ENCODE data around the gene PPM1H.

The PPM1H gene

DNA sequence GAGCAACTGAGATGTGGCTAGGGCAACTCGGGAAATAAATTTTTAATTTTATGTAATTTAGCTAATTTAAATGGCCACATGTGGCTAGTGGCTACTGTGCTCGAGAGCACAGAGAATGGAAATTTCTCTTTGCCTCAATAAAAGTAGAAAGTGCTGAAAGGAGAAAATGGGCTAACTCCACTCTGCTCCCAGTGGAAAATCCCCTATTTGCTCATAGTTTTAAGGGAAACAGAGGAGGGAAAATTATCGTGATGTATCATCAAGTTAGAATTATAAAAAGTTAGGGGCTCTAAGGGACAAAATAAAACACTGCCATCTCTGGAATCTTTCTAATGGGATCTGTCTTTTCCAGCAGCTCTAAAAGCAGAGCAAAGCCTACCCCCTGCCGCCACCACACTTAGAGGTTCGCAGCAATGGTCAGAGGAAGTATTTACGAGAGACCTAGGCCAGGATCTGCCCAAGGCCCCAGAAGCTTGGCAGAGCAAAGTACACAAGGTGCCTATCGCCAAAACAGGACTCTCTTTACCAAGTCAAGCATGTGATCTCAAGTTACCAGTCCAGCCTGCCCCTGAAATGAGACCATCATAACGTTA lies 220.7 kb downstream of the PPM1H start:
- TF ChIP-seq, protein P1, sequence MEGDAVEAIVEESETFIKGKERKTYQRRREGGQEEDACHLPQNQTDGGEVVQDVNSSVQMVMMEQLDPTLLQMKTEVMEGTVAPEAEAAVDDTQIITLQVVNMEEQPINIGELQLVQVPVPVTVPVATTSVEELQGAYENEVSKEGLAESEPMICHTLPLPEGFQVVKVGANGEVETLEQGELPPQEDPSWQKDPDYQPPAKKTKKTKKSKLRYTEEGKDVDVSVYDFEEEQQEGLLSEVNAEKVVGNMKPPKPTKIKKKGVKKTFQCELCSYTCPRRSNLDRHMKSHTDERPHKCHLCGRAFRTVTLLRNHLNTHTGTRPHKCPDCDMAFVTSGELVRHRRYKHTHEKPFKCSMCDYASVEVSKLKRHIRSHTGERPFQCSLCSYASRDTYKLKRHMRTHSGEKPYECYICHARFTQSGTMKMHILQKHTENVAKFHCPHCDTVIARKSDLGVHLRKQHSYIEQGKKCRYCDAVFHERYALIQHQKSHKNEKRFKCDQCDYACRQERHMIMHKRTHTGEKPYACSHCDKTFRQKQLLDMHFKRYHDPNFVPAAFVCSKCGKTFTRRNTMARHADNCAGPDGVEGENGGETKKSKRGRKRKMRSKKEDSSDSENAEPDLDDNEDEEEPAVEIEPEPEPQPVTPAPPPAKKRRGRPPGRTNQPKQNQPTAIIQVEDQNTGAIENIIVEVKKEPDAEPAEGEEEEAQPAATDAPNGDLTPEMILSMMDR (conservative IDR thresholded peaks at IDR 0.05) = no peak
- TF ChIP-seq ZFX (IDR thresholded peaks at IDR 0.05) = no peak
- no peak overlapping the region for H3K27ac ChIP-seq

DNA sequence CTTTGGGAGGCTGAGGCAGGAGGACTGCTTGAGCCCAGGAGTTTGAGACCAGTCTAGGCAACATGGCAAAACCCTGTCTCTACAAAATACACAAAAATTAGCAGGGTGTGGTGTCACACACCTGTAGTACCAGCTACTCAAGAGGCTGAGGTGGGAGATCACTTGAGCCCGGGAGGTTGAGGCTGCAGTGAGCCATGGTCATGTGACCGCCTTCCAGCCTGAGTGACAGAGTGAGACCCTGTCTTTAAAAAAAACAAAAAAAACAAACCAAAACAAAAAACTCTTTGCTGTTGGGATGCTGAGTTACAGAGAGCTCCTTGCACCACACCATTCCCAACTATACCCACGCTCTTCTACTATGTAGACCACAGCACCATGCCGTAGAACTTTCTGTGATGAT lies 221.2 kb downstream of the PPM1H start:
- no peak for TF ChIP-seq ZFX (IDR thresholded peaks at IDR 0.05)
- TF ChIP-seq, protein P1 (conservative IDR thresholded peaks at IDR 0.05) = no peak
- H3K27ac ChIP-seq = no peak overlapping the region

DNA sequence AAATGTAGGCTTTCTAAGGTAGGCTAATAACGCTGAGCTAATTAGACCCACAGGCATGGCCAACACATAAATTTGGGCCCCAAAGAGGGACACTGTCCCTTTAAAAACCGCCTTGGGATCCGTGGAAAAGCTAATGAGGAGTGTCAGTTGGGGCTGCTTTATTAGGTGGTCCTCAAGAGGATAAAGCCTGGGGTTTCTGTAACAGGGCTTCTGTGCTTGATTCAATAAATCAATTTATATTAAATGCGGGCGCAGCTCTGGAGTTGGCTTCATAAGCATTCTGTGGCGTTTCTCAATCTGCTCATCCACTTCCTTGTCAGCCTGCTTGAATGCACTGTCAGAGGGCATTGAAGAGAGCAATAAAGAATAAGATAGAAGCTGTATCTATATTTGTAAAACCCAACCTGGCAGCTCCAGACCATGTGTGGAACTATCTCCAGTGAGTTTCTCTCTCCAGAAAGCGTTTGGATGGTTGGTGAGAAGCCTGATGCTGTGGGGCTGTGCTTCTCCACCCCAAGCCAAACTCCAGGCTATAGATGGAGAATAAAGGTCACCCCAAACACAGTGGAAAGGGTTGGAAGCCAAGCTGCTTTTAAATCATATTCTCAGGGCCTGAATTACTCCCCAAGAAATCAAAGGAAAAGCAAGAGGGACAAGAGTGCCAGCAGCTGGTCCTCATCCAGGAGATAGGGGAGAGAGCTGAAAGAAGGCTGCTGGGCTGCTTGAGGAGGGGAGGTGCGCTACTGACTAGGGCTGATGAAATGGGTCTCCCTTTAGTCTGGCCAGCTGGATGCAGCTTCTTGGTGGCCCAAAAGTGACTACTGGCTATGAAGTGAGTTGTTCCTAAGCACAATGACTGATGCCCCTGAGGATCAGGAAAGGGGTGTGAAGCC lies 222.0 kb downstream of the PPM1H start:
- H3K27ac ChIP-seq = no peak overlapping the region
- no peak for TF ChIP-seq ZFX (IDR thresholded peaks at IDR 0.05)
- TF ChIP-seq, protein P1 (conservative IDR thresholded peaks at IDR 0.05) = no peak

DNA sequence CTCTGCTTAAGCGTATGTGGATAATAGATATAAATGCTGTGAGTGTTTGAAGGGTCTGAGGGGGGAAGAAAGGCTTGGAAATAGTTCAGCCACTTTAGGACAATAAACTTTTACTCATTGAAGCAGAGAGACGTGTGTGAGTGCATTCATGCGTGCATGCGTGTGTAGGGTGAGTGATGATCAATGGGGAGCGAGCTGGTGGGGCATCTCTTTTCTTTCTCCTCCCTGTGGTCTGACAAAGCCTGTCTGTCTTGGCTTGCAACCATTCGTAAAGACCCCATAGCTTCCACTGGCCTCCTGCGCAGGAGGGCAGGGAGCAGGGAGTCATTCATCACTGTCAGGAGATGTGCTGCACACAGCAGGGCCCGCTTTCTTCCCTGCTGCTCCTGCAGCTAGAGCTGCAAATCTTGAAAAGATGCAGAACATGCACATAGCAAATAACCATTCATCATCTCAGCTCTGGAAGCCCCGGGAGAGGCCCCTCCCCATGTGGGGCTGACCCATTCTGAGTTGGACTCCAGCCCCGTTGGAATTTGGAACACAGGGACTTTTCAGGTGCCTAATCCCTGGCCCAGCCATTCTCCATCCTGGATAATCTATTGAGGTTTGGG lies 223.2 kb downstream of the PPM1H start:
- H3K27ac ChIP-seq = no peak overlapping the region
- TF ChIP-seq, protein P1 (conservative IDR thresholded peaks at IDR 0.05) = no peak
- no peak for TF ChIP-seq ZFX (IDR thresholded peaks at IDR 0.05)

DNA sequence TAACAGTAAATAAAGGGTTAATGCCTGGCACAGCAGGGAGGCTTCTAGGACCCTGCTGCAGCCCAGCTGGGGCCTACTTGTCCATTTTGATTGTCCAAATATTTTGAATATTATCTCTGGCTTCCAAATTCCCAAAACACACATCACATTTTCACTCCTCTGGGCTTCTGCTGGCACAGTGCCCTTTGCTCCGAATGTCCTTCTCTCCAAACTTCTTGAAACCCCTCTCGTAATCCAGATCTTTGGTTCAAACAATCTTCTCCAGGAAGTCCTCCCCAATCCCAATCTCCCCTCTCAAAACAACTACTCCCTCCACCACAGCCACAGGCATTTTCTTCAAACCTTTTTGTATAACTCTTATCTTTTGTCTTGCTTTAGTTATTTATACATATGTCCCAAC lies 225.6 kb downstream of the PPM1H start:
- TF ChIP-seq ZFX (IDR thresholded peaks at IDR 0.05) = no peak
- TF ChIP-seq, protein P1 (conservative IDR thresholded peaks at IDR 0.05) = no peak
- H3K27ac ChIP-seq = no peak overlapping the region

DNA sequence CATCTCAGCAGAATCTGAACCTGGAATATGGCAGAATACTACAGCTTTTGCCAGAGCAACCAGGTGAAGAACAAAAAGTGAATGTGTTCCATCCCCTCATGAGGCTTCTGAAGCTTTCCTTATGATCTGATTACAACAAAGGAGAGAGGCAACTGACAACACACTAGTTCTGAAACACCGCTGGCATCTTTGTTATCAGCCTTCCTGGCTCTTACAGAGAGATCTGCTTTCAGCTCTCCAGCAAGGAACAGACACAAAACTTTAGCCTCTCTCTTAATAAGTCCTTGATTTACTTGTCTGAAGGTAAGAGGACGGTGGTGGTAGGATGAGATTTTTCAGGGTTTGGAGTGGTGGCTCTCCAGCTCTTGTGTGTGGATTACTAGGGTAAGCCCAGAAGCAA lies 227.0 kb downstream of the PPM1H start:
- TF ChIP-seq, protein P1 (conservative IDR thresholded peaks at IDR 0.05) = no peak
- no peak for TF ChIP-seq ZFX (IDR thresholded peaks at IDR 0.05)
- no peak overlapping the region for H3K27ac ChIP-seq

DNA sequence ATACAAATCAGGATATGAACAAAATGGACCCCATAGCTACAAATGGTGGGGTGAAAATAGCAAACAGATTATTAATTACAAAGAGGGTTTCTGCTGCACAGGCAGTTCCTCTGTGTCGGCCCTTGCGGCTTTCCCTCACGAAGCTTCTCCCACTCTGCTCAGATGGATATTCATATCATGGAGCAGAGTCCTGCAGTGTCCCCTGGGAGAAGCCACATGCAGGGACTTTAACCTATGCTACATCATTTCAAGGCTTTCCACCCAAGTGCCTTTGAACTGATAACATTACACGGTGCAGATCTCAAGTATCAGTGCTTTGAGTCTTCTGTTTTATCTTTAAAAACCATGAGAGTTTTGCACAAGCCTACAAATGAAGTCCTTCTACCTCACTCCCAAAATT lies 229.1 kb downstream of the PPM1H start:
- H3K27ac ChIP-seq = no peak overlapping the region
- TF ChIP-seq, protein P1 (conservative IDR thresholded peaks at IDR 0.05) = no peak
- no peak for TF ChIP-seq ZFX (IDR thresholded peaks at IDR 0.05)

All from C4-2B (cell line).